Naive thymus-derived CD4-positive, alpha-beta T cell (primary cell): ENCODE results near the gene PDE5A. TPM values are rescaled to one million over a fixed set of nuclear protein-coding genes. Genes with fewer than 3 reads are reported as not detected.

Experiments used
- ATAC-seq: fragments of 150-1000 bp; cut with Tn5 transposase; 2 replicates; pipeline ENCODE4 v1.10.0; 2021; ENCODE audit warnings: mild to moderate bottlenecking, moderate library complexity
- CTCF ChIA-PET: fragments of 350-600 bp; sonication (Branson Sonifier 250); formaldehyde crosslinking; loops from one replicate; lab custom pipeline; 2021; ENCODE audit warnings: antibody characterized with exemption; lab: Charles Lee
- POLR2A ChIA-PET: fragments of 350-600 bp; sonication (Branson Sonifier 250); formaldehyde crosslinking; loops from one replicate; lab custom pipeline; 2021; ENCODE audit warnings: antibody characterized with exemption, inconsistent platforms; lab: Charles Lee
- DNase-seq, 9 donors: peaks; one replicate each; pipeline versions ENCODE4 v3.0.0 to v3.0.0-alpha.2; 2020 to 2022; ENCODE audit warnings: mixed read lengths in 1 of 9
- H3K27ac ChIP-seq: one replicate; pipeline ENCODE4 v1.7.0; 2013; ENCODE audit warnings: mild to moderate bottlenecking, low read depth, low read length, moderate library complexity
- H3K27me3 ChIP-seq, 2 donors: one replicate each; pipeline ENCODE4 v1.7.0; 2013; ENCODE audit warnings: low read length in 2 of 2, mild to moderate bottlenecking in 2 of 2, moderate library complexity in 2 of 2; ENCODE audit not compliant: control insufficient read depth in 2 of 2, insufficient read depth in 2 of 2
- H3K36me3 ChIP-seq, 3 experiments: 1 replicate in 2 of 3; 2 replicates in 1 of 3; pipeline ENCODE4 v1.7.0; 2013; ENCODE audit warnings: low read length in 3 of 3, mild to moderate bottlenecking in 3 of 3, moderate library complexity in 1 of 3; ENCODE audit not compliant: insufficient read depth in 3 of 3, control insufficient read depth in 2 of 3
- H3K4me1 ChIP-seq, 2 donors: one replicate each; pipeline ENCODE4 v1.7.0; 2013; ENCODE audit warnings: low read length in 2 of 2, mild to moderate bottlenecking in 2 of 2, moderate library complexity in 1 of 2; ENCODE audit not compliant: control insufficient read depth in 2 of 2, insufficient read depth in 2 of 2
- H3K4me3 ChIP-seq: 2 replicates; pipeline ENCODE4 v1.7.0; 2013; ENCODE audit warnings: mild to moderate bottlenecking, low read length
- H3K9me3 ChIP-seq, 3 experiments: 1 replicate in 2 of 3; 2 replicates in 1 of 3; pipeline ENCODE4 v1.7.0; 2013; ENCODE audit warnings: low read length in 3 of 3; ENCODE audit not compliant: control insufficient read depth in 2 of 3
- H3K27ac Mint-ChIP-seq, 9 donors: one replicate each; pipeline ENCODE4 v1.8.0; 2020 to 2022; ENCODE audit warnings: mixed read lengths in 9 of 9, mild to moderate bottlenecking in 8 of 9, moderate library complexity in 5 of 9, inconsistent platforms in 2 of 9
- H3K27me3 Mint-ChIP-seq, 5 donors: one replicate each; pipeline ENCODE4 v1.8.0; 2021 to 2022; ENCODE audit warnings: mixed read lengths in 5 of 5, mild to moderate bottlenecking in 1 of 5
- H3K36me3 Mint-ChIP-seq, 5 donors: one replicate each; pipeline ENCODE4 v1.8.0; 2020 to 2022; ENCODE audit warnings: mixed read lengths in 5 of 5, mild to moderate bottlenecking in 3 of 5, inconsistent platforms in 1 of 5
- H3K4me1 Mint-ChIP-seq, 7 donors: one replicate each; pipeline ENCODE4 v1.8.0; 2020 to 2022; ENCODE audit warnings: mixed read lengths in 7 of 7, mild to moderate bottlenecking in 3 of 7, inconsistent platforms in 1 of 7
- H3K4me3 Mint-ChIP-seq, 10 donors: one replicate each; pipeline ENCODE4 v1.8.0; 2020 to 2022; ENCODE audit warnings: mild to moderate bottlenecking in 10 of 10, mixed read lengths in 10 of 10, moderate library complexity in 6 of 10, inconsistent platforms in 2 of 10
- H3K9me3 Mint-ChIP-seq, 11 donors: one replicate each; pipeline ENCODE4 v1.8.0; 2020 to 2022; ENCODE audit warnings: mixed read lengths in 11 of 11, mild to moderate bottlenecking in 4 of 11, inconsistent platforms in 1 of 11, moderate library complexity in 1 of 11
- intact Hi-C, 2 donors: fragments of 100-400 bp; cut with micrococcal nuclease; formaldehyde crosslinking; loops; one replicate each; pipeline ENCODE4 v1.15.1; 2023
- polyA plus RNA-seq, 2 donors: library from polyadenylated mRNA; unstranded; fragments of 300-500 nt; fragmentation: Illumina TruSeq; gene quantifications; one replicate each; pipeline ENCODE4 v1.2.3, GENCODE V29; 2021
- total RNA-seq, 6 experiments: library from RNA in 5 of 6; stranded (reverse) in 5 of 6; gene quantifications; 1 replicate in 5 of 6; 2 replicates in 1 of 6; pipeline ENCODE4 v1.2.3 and lab custom pipeline; 2021 to 2026

PDE5A gene
- total and polyA plus RNA-seq, 7 experiments from 2014 or later: 0.21 to 2.6 (median 0.65) TPM

- ChIA-PET POLR2A (no interaction called here), CTCF (no interaction called here)
- DNase-seq: no peak
- Histone ChIP-seq H3K27me3 (no peaks in the 10 kb centered on the region), H3K9me3 (no peaks in the 10 kb centered on the region), H3K4me1 (no peaks in the 10 kb centered on the region), H3K4me3 (no peak overlapping the region), H3K36me3 (peaks cover 0 to 4% (median 0%) of the 10 kb centered on the region in 3 experiments), H3K27ac (no peak overlapping the region)
- H3K9me3 Mint-ChIP-seq: no peaks in the 10 kb centered on the region
- no peak overlapping the region for H3K27ac Mint-ChIP-seq
- no peak for ATAC-seq
- intact Hi-C loops: no loop called here
- H3K27me3 Mint-ChIP-seq: no peaks in the 10 kb centered on the region
- peaks cover 0 to 1% (median 0%) of the 10 kb centered on the region in 7 donors for H3K4me1 Mint-ChIP-seq
- peaks cover 0 to 36% (median 6%) of the 10 kb centered on the region in 5 donors for H3K36me3 Mint-ChIP-seq
- H3K4me3 Mint-ChIP-seq: no peak overlapping the region
These were observed 77.6 kb downstream of the PDE5A start for GRCh38 chr4:119550857-119551532.

GRCh38 chr4:119549639-119550038 is 79.0 kb downstream of the PDE5A start:
- Mint-ChIP-seq H3K4me3 (no peak overlapping the region), H3K27me3 (no peaks in the 10 kb centered on the region)
- POLR2A ChIA-PET: no interaction called here

GRCh38 chr4:119543779-119544178 is 84.8 kb downstream of the PDE5A start:
- H3K27me3 ChIP-seq: no peaks in the 10 kb centered on the region

More at GRCh38 chr4:119549639-119550038, 79.0 kb downstream of the PDE5A start:
- H3K36me3 Mint-ChIP-seq: peaks cover 0 to 36% (median 6%) of the 10 kb centered on the region in 5 donors
- no peaks in the 10 kb centered on the region for H3K27me3 ChIP-seq
- peaks cover 0 to 1% (median 0%) of the 10 kb centered on the region in 7 donors for H3K4me1 Mint-ChIP-seq
- H3K36me3 ChIP-seq: peaks cover 0 to 4% (median 0%) of the 10 kb centered on the region in 3 experiments
- no peak overlapping the region for H3K27ac Mint-ChIP-seq
- intact Hi-C loops: no loop called here
- no peak for DNase-seq
- CTCF ChIA-PET: no interaction called here
- H3K9me3 Mint-ChIP-seq: no peaks in the 10 kb centered on the region
- no peak overlapping the region for H3K27ac ChIP-seq
- no peaks in the 10 kb centered on the region for H3K4me1 ChIP-seq
- no peak for ATAC-seq
- H3K4me3 ChIP-seq: no peak overlapping the region
- H3K9me3 ChIP-seq: no peaks in the 10 kb centered on the region

GRCh38 chr4:119543187-119543586 is 85.4 kb downstream of the PDE5A start:
- peaks cover 0 to under 1% (median 0%) of the 10 kb centered on the region in 7 donors for H3K4me1 Mint-ChIP-seq
- H3K4me1 ChIP-seq: no peaks in the 10 kb centered on the region
- DNase-seq (no peak), ATAC-seq (no peak)
- no peaks in the 10 kb centered on the region for H3K36me3 ChIP-seq
- ChIA-PET POLR2A (no interaction called here), CTCF (interaction anchor here (0.6 kb wide), 1 partner anchor 57 kb away, joined by 3 read pairs; no protein-coding TSS in a partner anchor)
- H3K27ac Mint-ChIP-seq: no peak overlapping the region
- H3K9me3 Mint-ChIP-seq: no peaks in the 10 kb centered on the region
- no peak overlapping the region for H3K27ac ChIP-seq
- H3K27me3 ChIP-seq: no peaks in the 10 kb centered on the region
- no peak overlapping the region for H3K4me3 ChIP-seq
- intact Hi-C loops: no loop called here
- H3K36me3 Mint-ChIP-seq: peaks cover 0 to 29% (median 3%) of the 10 kb centered on the region in 5 donors
- no peak overlapping the region for H3K4me3 Mint-ChIP-seq
- H3K27me3 Mint-ChIP-seq: no peaks in the 10 kb centered on the region
- no peaks in the 10 kb centered on the region for H3K9me3 ChIP-seq

More at GRCh38 chr4:119543779-119544178, 84.8 kb downstream of the PDE5A start:
- H3K36me3 ChIP-seq: no peaks in the 10 kb centered on the region
- H3K9me3 ChIP-seq: no peaks in the 10 kb centered on the region
- Mint-ChIP-seq H3K27ac (no peak overlapping the region), H3K27me3 (no peaks in the 10 kb centered on the region), H3K36me3 (peaks cover 0 to 26% (median 2%) of the 10 kb centered on the region in 5 donors), H3K4me3 (no peak overlapping the region), H3K4me1 (peaks cover 0 to 1% (median 0%) of the 10 kb centered on the region in 7 donors), H3K9me3 (no peaks in the 10 kb centered on the region)
- ChIA-PET CTCF (no interaction called here), POLR2A (no interaction called here)
- intact Hi-C loops: no loop called here
- H3K4me3 ChIP-seq: no peak overlapping the region
- ATAC-seq: no peak
- no peak for DNase-seq
- H3K4me1 ChIP-seq: no peaks in the 10 kb centered on the region
- H3K27ac ChIP-seq: no peak overlapping the region

GRCh38 chr4:119540249-119540648 is 88.4 kb downstream of the PDE5A start:
- Histone ChIP-seq H3K4me3 (no peak overlapping the region), H3K27me3 (no peaks in the 10 kb centered on the region), H3K36me3 (no peaks in the 10 kb centered on the region), H3K4me1 (no peaks in the 10 kb centered on the region), H3K27ac (no peak overlapping the region), H3K9me3 (no peaks in the 10 kb centered on the region)
- ChIA-PET POLR2A (no interaction called here), CTCF (no interaction called here)
- ATAC-seq (no peak), DNase-seq (no peak)
- Mint-ChIP-seq H3K9me3 (peaks cover 0 to 1% (median 0%) of the 10 kb centered on the region in 11 donors), H3K27me3 (no peaks in the 10 kb centered on the region), H3K36me3 (peaks cover 6 to 43% (median 19%) of the 10 kb centered on the region in 5 donors), H3K4me3 (no peak overlapping the region), H3K27ac (no peak overlapping the region), H3K4me1 (peaks cover 0 to 6% (median 0%) of the 10 kb centered on the region in 7 donors)
- intact Hi-C loops: no loop called here

- intact Hi-C loops: no loop called here
- CTCF ChIA-PET: no interaction called here
- no peak overlapping the region for H3K27ac ChIP-seq
- H3K27me3 ChIP-seq: no peaks in the 10 kb centered on the region
- H3K4me1 ChIP-seq: no peaks in the 10 kb centered on the region
- DNase-seq (no peak), ATAC-seq (no peak)
- H3K9me3 ChIP-seq: no peaks in the 10 kb centered on the region
- H3K4me3 ChIP-seq: no peak overlapping the region
- Mint-ChIP-seq H3K4me3 (no peak overlapping the region), H3K36me3 (peaks cover 11 to 55% (median 29%) of the 10 kb centered on the region in 5 donors), H3K4me1 (peaks cover 0 to 6% (median 0%) of the 10 kb centered on the region in 7 donors), H3K27me3 (no peaks in the 10 kb centered on the region), H3K27ac (no peak overlapping the region), H3K9me3 (peaks cover 0 to 4% (median 0%) of the 10 kb centered on the region in 11 donors)
- POLR2A ChIA-PET: no interaction called here
- no peaks in the 10 kb centered on the region for H3K36me3 ChIP-seq
These were observed 91.0 kb downstream of the PDE5A start for GRCh38 chr4:119537586-119537985.
